Osteocyte (in vitro differentiated cells): ENCODE measurements around the gene HCFC2. TPM values are rescaled to one million over a fixed set of nuclear protein-coding genes. Genes with fewer than 3 reads are reported as not detected.

ENCODE experiments used
- DNase-seq: peaks from one replicate; pipeline ENCODE4 v3.0.0; 2021; ENCODE audit warnings: mixed read lengths; ENCODE audit not compliant: unreplicated experiment; ENCODE audit errors: extremely low spot score
- H3K27ac Mint-ChIP-seq: one replicate; pipeline ENCODE4 v1.8.0; 2021; ENCODE audit warnings: mild to moderate bottlenecking, mixed read lengths; ENCODE audit not compliant: unreplicated experiment
- H3K27me3 Mint-ChIP-seq: one replicate; pipeline ENCODE4 v1.8.0; 2021; ENCODE audit warnings: mixed read lengths; ENCODE audit not compliant: unreplicated experiment
- H3K36me3 Mint-ChIP-seq: one replicate; pipeline ENCODE4 v1.8.0; 2021; ENCODE audit warnings: mixed read lengths; ENCODE audit not compliant: unreplicated experiment
- H3K4me1 Mint-ChIP-seq: one replicate; pipeline ENCODE4 v1.8.0; 2021; ENCODE audit warnings: mixed read lengths; ENCODE audit not compliant: unreplicated experiment
- H3K4me3 Mint-ChIP-seq: one replicate; pipeline ENCODE4 v1.8.0; 2021; ENCODE audit warnings: mild to moderate bottlenecking, moderate library complexity, mixed read lengths; ENCODE audit not compliant: unreplicated experiment
- H3K9me3 Mint-ChIP-seq: one replicate; pipeline ENCODE4 v1.8.0; 2021; ENCODE audit warnings: mixed read lengths; ENCODE audit not compliant: unreplicated experiment
- total RNA-seq: library from RNA; stranded (reverse); gene quantifications from 2 replicates; pipeline ENCODE4 v1.2.1, GENCODE V29; 2021
- TF ChIP-seq, protein P1 (sequence below): fragments of 200-600 bp; sonication (generic); IDR thresholded peaks from 2 replicates; pipeline ENCODE4 v1.5.0; 2021; ENCODE audit warnings: antibody characterized with exemption, mild to moderate bottlenecking, moderate library complexity

The HCFC2 gene
- total RNA-seq, 1 donor from 2014 or later: 21.3 TPM

DNA sequence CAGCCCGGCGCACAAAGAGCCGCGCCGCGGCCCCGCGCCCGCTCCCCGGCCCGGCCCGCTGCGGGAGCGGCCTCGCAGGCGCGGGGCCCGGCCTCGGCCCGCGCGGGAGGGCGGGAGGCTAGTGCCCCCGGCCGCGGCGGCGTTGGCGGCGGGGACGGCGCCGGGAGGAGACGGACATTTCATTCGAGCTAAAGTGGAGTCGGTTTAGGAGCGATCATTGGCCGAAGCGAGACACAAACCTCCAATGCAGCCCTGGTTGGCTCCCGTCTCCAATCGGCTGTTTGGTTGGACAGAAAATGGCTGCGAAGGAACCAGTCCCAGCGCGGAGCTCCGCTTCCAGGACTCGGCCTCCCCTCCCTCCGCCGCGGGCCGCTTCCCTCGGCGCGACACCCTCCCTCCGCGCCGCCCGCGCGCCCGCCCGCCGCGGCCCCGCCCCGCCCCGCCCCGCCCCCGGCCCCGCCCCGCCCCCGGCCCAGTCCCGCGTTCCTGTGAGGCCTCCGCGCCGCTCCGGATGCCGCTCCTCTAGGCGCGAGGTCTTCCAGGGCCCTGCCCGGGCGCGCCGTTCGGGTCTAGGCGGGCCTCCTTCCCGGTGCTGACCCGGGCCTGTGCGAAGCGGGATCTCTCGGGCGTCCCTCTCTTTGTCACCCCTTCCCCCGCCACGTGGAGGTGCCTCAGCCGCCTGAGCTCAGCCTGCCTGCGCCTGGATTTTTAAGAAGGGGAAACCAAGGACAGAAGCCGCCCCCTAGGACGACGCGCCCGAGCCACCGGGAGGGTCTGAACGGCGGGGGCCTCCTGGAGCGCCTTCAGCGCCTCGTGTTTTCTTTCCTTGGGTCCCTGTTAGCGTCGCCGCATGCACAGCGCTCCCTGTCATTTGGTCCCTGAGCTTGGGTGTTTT lies 73.8 kb downstream of the HCFC2 start, which contains the start of gene NFYB:
Gene NFYB, minus strand, starts transcription at position 309 of the 895 bp plus-strand sequence. CDS start 2,757 bp downstream, outside the sequence.
- TF ChIP-seq, protein P1, sequence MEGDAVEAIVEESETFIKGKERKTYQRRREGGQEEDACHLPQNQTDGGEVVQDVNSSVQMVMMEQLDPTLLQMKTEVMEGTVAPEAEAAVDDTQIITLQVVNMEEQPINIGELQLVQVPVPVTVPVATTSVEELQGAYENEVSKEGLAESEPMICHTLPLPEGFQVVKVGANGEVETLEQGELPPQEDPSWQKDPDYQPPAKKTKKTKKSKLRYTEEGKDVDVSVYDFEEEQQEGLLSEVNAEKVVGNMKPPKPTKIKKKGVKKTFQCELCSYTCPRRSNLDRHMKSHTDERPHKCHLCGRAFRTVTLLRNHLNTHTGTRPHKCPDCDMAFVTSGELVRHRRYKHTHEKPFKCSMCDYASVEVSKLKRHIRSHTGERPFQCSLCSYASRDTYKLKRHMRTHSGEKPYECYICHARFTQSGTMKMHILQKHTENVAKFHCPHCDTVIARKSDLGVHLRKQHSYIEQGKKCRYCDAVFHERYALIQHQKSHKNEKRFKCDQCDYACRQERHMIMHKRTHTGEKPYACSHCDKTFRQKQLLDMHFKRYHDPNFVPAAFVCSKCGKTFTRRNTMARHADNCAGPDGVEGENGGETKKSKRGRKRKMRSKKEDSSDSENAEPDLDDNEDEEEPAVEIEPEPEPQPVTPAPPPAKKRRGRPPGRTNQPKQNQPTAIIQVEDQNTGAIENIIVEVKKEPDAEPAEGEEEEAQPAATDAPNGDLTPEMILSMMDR: no peak
- Mint-ChIP-seq H3K9me3 (no peaks in the 10 kb centered on the region), H3K27ac (peak within 1 kb of the TSS; percentile 82), H3K27me3 (no peaks in the 10 kb centered on the region), H3K36me3 (no peaks in the 10 kb centered on the region), H3K4me3 (peak within 1 kb of the TSS; percentile 81), H3K4me1 (peaks cover 23% of the 10 kb centered on the region)
- DNase-seq: peak; percentile 97

- H3K4me3 Mint-ChIP-seq: peak overlapping the region; percentile 59
- TF ChIP-seq, protein P1: no peak
- H3K36me3 Mint-ChIP-seq: no peaks in the 10 kb centered on the region
- H3K4me1 Mint-ChIP-seq: peaks cover 23% of the 10 kb centered on the region
- H3K9me3 Mint-ChIP-seq: no peaks in the 10 kb centered on the region
- no peak for DNase-seq
- H3K27me3 Mint-ChIP-seq: no peaks in the 10 kb centered on the region
- H3K27ac Mint-ChIP-seq: peak overlapping the region; percentile 62
Measured at GRCh38 chr12:104138797-104139152, 74.4 kb downstream of the HCFC2 start.

DNA sequence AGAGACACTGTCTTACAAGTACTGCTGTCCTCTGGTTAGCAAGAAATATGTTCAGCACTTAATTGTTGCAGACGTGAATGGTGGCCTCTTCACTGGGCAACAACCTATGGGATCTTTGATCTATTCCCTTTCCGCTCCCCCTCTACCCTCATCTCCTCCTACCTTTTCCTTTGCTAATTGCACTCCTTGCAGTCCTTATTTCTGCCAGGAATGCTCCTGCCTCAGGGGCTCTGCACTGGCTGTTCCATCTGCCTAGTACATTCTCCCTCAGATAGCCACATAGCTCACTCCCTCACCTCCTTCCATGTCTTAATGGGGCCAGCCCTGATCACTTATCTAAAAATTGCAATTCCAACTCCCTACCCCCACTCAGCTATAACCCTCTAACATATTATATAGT lies 78.2 kb downstream of the HCFC2 start:
- no peak overlapping the region for H3K27ac Mint-ChIP-seq
- no peaks in the 10 kb centered on the region for H3K36me3 Mint-ChIP-seq
- TF ChIP-seq, protein P1: no peak
- no peaks in the 10 kb centered on the region for H3K9me3 Mint-ChIP-seq
- DNase-seq: no peak
- peaks cover 8% of the 10 kb centered on the region for H3K4me1 Mint-ChIP-seq
- H3K4me3 Mint-ChIP-seq: no peak overlapping the region
- H3K27me3 Mint-ChIP-seq: peaks cover 3% of the 10 kb centered on the region

DNA sequence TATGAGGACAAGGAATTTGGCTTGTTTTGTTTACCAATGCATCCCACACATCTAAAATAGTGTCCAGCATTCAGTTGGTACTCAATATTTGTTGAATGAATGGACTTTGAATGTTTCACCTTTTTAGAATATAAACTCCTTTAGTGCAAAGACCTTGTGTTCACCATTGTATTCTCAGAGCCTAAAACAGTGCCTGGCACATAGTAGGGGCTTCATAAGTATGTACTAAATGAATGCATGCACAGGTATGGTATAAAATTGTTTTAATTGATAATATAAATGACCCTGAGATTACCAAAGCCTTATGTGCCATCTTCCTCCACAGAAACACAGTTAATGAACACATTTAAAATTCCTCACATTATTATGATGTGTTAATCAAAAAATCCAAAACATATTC lies 78.7 kb downstream of the HCFC2 start:
- Mint-ChIP-seq H3K36me3 (no peaks in the 10 kb centered on the region), H3K4me1 (peaks cover 8% of the 10 kb centered on the region), H3K27ac (no peak overlapping the region), H3K4me3 (no peak overlapping the region), H3K27me3 (peaks cover 3% of the 10 kb centered on the region), H3K9me3 (no peaks in the 10 kb centered on the region)
- TF ChIP-seq, protein P1: no peak
- DNase-seq: no peak

DNA sequence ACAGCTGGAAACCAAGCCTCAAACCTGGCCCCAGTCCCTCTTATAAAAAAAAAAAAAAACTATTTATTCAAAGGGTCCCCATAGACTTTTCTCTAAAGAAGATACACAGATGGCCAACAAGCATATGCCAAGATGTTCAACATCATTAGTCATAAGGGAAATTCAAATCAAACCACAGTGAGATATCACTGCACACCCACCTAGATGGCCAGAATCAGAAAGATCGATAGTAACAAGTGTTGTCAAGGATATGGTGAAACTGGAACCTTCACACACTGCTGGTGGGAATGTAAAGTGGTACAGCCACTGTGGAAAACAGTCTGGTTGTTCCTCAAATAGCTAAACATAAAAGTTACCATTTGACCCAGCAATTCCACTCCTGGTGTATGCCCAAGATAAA lies 79.6 kb downstream of the HCFC2 start:
- Mint-ChIP-seq H3K27ac (no peak overlapping the region), H3K27me3 (peaks cover 6% of the 10 kb centered on the region), H3K4me1 (peaks cover 2% of the 10 kb centered on the region), H3K4me3 (no peak overlapping the region), H3K36me3 (no peaks in the 10 kb centered on the region), H3K9me3 (no peaks in the 10 kb centered on the region)
- TF ChIP-seq, protein P1: no peak
- no peak for DNase-seq
